Measurements from ENCODE around the gene FAM234B. TPM values are rescaled to one million over a fixed set of nuclear protein-coding genes. Genes with fewer than 3 reads are reported as not detected.

Gene FAM234B
- total and polyA plus RNA-seq, 2 experiments from 2014 or later: 9.5 to 21.1 TPM

DNA sequence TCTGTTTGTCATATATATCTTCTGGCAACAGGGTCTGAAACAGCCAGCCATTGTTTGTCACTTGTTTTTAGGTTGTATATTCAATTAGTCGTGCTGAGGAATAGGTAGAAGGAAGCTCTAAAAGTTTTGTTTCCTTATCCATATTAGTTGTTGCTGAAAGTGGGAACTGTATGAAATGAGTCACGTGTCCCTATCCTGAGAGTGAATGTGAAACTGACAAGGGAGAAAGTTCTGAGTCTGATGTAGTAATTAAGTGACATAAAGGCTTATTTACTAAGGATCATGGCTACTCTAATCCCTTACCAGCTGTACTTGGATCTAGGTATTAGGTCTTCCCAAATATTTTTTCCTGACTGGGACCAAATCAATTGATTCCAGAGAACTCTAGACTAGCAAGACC, 16.4 kb downstream of the FAM234B start (continued):
- TF ChIP-seq, protein P1, sequence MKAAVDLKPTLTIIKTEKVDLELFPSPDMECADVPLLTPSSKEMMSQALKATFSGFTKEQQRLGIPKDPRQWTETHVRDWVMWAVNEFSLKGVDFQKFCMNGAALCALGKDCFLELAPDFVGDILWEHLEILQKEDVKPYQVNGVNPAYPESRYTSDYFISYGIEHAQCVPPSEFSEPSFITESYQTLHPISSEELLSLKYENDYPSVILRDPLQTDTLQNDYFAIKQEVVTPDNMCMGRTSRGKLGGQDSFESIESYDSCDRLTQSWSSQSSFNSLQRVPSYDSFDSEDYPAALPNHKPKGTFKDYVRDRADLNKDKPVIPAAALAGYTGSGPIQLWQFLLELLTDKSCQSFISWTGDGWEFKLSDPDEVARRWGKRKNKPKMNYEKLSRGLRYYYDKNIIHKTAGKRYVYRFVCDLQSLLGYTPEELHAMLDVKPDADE (IDR thresholded peaks at IDR 0.05): no peak
- TF ChIP-seq POLR2AphosphoS5 (IDR thresholded peaks at IDR 0.05; ENCODE audit: low read depth) (no peak), EZH2 (IDR thresholded peaks at IDR 0.05; ENCODE audit: low read depth, unreplicated experiment) (no peak), ZNF114 (CRISPR knock-in tag; IDR thresholded peaks at IDR 0.05) (no peak), EZH2phosphoT487 (IDR thresholded peaks at IDR 0.05; ENCODE audit: unreplicated experiment) (no peak), NANOG (IDR thresholded peaks at IDR 0.05; ENCODE audit: borderline replicate concordance) (no peak), ZNF331 (CRISPR knock-in tag; IDR thresholded peaks at IDR 0.05; ENCODE audit: low read depth) (no peak), JUNB (IDR thresholded peaks at IDR 0.05; ENCODE audit: unreplicated experiment) (no peak)
- TF ChIP-seq, protein P2, sequence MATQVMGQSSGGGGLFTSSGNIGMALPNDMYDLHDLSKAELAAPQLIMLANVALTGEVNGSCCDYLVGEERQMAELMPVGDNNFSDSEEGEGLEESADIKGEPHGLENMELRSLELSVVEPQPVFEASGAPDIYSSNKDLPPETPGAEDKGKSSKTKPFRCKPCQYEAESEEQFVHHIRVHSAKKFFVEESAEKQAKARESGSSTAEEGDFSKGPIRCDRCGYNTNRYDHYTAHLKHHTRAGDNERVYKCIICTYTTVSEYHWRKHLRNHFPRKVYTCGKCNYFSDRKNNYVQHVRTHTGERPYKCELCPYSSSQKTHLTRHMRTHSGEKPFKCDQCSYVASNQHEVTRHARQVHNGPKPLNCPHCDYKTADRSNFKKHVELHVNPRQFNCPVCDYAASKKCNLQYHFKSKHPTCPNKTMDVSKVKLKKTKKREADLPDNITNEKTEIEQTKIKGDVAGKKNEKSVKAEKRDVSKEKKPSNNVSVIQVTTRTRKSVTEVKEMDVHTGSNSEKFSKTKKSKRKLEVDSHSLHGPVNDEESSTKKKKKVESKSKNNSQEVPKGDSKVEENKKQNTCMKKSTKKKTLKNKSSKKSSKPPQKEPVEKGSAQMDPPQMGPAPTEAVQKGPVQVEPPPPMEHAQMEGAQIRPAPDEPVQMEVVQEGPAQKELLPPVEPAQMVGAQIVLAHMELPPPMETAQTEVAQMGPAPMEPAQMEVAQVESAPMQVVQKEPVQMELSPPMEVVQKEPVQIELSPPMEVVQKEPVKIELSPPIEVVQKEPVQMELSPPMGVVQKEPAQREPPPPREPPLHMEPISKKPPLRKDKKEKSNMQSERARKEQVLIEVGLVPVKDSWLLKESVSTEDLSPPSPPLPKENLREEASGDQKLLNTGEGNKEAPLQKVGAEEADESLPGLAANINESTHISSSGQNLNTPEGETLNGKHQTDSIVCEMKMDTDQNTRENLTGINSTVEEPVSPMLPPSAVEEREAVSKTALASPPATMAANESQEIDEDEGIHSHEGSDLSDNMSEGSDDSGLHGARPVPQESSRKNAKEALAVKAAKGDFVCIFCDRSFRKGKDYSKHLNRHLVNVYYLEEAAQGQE (IDR thresholded peaks at IDR 0.05; ENCODE audit: unreplicated experiment): no peak

DNA sequence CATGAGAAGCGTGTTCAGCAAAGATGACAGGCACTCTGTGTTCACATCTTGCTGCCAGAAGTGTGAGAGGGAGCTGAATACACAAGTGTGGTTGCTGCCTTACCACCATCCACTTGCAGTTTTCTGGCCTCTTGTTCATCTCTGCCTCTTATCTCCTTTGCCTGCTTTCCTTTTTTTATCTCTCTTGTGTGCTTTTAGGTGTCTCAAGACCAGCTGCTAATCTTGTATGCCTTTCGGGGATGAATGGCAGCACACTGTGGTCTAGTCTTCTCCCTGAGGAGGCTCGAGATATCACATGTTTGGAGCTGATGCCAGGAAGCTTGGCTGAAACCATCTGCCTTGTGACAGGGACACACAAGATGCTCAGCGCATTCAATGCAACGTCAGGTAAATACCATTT, 17.2 kb downstream of the FAM234B start:
- H3F3A ChIP-seq (replicated peaks; ENCODE audit: low read depth): no peaks in the 10 kb centered on the region
- H3K9me2 ChIP-seq (ENCODE audit: insufficient read depth): peaks cover 3% of the 10 kb centered on the region; the same call in 1 of the 2 replicates
- Mint-ChIP-seq H3K4me3 (no peak overlapping the region), H3K27me3 (ENCODE audit: insufficient read depth, low read depth, poor library complexity) (no peaks in the 10 kb centered on the region), H3K9me3 (no peaks in the 10 kb centered on the region), H3K27ac (no peak overlapping the region), H3K4me1 (peaks cover 8% of the 10 kb centered on the region; the same call in 2 of the 3 replicates), H3K36me3 (ENCODE audit: low read depth) (peaks cover 30% of the 10 kb centered on the region)
- no peaks in the 10 kb centered on the region for H3K27me3 ChIP-seq (ENCODE audit: insufficient read depth)
- ATAC-seq (no peak), DNase-seq (ENCODE audit: low spot score) (no peak)
- no peak overlapping the region for H3K4me3 ChIP-seq
- H3K4me1 ChIP-seq (ENCODE audit: insufficient read depth): no peaks in the 10 kb centered on the region
- no peak overlapping the region for H3K27ac ChIP-seq (ENCODE audit: low read depth)
- no peak overlapping the region for H3K4me2 ChIP-seq
- no peaks in the 10 kb centered on the region for H4K20me1 ChIP-seq (replicated peaks; ENCODE audit: insufficient read depth)
- H3K36me3 ChIP-seq (ENCODE audit: insufficient read depth): no peaks in the 10 kb centered on the region; the same call in none of the 2 replicates
- H2AFZ ChIP-seq: no peak overlapping the region
- no peaks in the 10 kb centered on the region for H3K79me2 ChIP-seq (replicated peaks; ENCODE audit: insufficient read depth)
- TF ChIP-seq, protein P2 (IDR thresholded peaks at IDR 0.05; ENCODE audit: unreplicated experiment): no peak
- no peak for TF ChIP-seq EZH2 (IDR thresholded peaks at IDR 0.05; ENCODE audit: low read depth, unreplicated experiment)
- TF ChIP-seq POLR2AphosphoS5 (IDR thresholded peaks at IDR 0.05; ENCODE audit: low read depth): no peak
- TF ChIP-seq ZNF331 (CRISPR knock-in tag; IDR thresholded peaks at IDR 0.05; ENCODE audit: low read depth): no peak
- no peak for TF ChIP-seq CREB1 (CRISPR knock-in tag; IDR thresholded peaks at IDR 0.05; ENCODE audit: low read depth)
- TF ChIP-seq NANOG (IDR thresholded peaks at IDR 0.05; ENCODE audit: borderline replicate concordance): no peak
- no peak for TF ChIP-seq ZNF114 (CRISPR knock-in tag; IDR thresholded peaks at IDR 0.05)

All from GM23338 (cell line).